HG03196 (cell line): ENCODE measurements around the gene CXorf66.
"Not testable (repeated sequence)": the region's sequence is repeated elsewhere in the genome, so short reads cannot be mapped to it uniquely, and the experiment has no call there.

Experiments
- ATAC-seq: cut with Tn5 transposase; IDR thresholded peaks from one replicate; pipeline ENCODE4 v1.9.1; 2021; ENCODE audit not compliant: unreplicated experiment

CXorf66 gene

DNA sequence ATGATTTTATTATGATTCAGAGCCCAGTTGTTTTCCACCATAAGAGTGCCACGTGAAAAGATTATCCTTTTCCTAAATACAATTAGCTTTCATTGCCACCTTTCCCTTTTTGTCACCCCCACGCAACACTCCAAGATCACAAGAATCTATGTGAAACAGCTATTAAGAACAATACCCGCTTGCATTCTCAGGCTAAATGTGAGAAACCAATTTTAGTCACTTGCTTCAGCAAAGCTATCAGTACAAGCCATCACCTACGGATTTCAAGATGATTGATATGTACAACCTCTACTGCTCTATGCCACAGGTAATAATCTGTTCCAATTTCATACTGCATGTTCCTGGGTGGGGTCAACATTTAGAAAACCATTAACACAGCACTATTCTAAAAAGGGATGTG lies 34.9 kb downstream of the CXorf66 start:
- ATAC-seq, result no peak

DNA sequence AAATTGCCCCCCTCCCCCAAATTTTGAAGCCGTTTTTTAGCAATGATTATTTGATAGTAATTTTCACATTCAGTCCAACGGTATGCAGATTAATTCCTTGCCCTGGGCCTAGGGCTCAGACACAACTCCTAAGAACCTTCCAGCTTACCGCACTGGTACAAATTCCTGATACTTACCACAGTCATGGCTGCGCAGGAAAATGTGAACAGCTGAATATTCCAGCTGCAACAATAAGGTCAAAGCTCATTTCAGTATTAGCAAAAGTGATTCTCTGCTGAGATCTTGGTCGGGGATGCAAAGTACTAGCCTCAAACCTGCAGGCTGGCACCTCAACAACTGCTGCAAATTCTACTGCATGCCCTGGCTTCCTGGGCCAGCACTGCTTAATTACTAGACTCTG lies 35.4 kb downstream of the CXorf66 start:
- ATAC-seq, result no peak

DNA sequence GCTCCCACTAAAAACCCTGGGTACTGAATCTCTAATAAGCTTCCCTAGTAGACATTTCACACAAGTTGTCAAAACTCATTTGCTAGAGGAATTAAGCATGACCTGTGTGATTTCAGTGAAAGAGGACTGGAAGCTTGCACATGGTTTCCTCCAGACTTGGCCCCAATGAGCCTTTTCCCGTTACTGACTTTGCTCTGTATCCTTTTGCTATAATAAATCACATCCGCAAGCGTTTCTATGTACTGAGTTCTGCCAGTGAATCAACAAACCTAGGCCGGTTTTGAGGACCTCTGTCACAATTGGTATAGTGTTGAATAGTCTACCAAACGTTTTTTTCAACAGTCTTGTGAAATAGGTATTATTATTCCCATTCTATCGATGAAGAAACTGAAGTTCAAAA lies 40.6 kb downstream of the CXorf66 start:
- ATAC-seq, result no peak

DNA sequence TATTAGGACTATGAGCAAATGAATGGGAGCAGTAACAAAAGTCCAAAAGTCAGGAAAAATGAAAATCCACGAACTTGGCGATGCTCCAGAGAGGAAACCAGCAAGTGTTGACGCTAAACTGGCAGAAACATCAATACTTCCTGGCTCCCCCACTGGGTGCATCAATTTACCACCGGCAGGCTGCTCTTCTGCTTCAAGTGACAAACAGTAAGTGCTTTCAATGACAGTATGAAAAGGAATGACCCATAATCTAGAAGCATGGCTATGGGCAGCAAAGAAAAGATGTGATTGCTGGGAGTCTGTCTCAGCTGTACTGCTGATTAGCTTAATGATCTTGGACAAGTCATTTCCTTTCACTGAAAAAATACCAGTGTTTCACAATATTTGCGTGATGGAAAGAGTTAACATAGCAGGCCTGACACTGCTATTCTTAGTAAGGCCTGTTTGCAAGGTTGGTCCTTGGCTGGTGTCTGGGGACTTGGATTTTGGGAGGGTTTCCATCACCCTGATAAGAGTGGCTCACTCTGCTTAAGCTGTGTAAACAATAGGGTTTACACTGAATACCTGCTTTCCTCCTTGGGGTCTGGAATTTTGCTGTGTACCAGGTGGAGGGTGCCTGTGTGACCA lies 41.1 kb downstream of the CXorf66 start:
- ATAC-seq, result no peak

DNA sequence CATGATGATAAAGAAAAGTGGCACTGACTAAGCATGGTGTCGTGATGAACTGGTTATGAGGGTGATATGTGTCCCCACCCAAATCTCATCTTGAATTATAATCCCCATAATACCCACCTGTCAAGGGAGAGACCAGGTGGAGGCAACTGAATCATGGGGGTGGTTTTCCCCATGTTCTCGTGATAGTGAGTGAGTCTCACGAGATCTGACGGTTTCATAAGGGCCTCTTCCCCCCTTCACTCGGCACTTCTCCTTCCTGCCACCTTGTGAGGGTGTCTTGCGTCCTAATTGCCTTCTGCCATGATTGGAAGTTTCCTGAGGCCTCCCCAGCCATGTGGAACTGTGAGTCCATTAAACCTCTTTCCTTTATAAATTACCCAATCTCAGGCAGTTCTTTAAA lies 44.2 kb downstream of the CXorf66 start:
- ATAC-seq, result not testable (repeated sequence)

DNA sequence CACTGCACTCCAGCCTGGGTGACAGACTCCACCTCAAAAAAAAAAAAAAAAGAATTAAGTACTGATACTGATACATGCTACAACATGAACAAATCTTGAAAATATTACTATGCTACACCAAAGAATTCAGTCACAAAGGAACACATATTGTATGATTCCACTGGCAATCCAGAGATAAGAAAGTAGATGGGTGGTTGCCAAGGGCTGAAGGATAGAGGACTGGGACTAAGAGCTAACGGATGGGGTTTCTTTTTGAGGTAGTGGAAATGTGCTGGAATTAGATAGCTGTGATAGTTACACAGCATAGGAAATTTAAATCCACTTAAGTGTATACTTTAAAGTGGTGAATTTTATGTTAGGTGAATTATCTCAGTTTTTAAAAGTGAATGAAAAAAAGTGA lies 45.0 kb downstream of the CXorf66 start:
- ATAC-seq, result no peak

DNA sequence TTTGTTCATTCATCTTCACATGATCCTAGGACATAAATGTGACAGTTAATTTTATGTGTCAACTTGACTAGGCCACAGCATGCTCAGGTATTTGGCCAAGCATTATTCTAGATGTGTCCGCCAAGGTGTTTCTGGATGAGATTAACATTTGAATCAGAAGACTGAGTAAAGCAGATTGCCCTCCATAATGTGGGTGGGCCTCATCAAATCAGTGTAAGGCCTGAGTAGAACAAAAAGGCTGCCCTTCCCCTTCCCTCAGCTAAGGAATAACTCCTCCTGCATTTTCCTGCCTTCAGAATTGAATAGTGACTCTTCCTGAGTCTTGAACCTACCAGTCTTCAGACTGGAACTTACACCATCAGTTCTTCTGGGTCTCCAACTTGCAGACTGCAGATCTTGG lies 50.9 kb downstream of the CXorf66 start:
- no peak for ATAC-seq

DNA sequence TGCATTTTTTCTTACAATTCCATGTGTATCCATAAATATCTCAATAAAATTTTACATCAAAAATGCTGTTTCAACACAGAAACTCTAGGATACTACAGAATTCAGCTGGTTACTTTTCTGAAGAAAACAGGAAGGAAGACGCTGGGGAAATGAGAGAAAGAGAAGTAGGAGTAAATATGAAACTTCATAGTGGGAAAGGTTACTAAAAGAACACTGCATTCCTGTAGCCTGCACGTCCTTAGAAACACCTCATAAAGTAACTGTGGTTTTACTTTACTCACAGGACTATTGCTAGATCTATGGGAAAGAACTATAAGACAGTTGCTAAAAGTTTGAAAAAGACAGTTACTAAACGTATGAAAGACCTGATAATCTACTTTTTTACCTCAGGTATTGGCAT lies 55.6 kb downstream of the CXorf66 start:
- ATAC-seq, result no peak

DNA sequence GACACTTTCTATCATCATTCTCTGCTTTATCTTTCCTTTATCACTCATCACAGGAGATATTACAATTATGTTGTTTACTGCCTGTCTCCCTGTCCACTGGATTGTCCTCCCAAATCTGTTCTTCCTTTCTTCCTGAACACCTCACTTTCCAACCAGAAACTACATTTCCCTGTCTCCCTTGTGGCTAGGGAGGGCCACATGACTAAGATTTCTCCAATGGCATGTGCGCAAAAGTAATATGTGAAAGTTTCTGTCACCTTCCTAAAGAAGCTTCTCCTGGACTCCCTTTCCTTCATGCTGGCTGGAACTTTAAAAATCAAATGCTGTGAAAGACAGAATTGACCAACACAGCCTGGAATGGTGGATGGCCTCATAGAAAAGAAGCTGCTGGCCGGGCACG lies 58.2 kb downstream of the CXorf66 start:
- no peak for ATAC-seq

DNA sequence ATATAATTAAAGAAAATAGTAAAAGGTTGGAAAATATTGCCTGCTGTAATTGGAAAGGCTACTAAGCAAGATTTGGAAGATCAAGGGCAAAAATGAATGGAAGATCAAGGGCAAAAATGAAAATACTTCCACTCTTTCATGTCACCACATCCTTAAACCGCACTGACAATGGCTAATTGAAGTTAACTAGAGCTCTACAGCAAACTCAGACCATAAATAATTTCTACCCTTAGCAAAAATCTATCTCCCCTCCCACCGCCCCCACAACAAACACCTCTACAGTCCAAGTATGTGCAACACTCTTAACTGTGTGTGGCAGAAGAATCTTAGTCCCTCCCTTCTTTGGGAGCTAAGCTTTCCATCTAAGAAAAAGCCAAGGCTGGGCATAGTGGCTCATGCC lies 59.6 kb downstream of the CXorf66 start:
- ATAC-seq, result no peak
